ENCODE measurements around the gene ARID1A.

The ARID1A gene

DNA sequence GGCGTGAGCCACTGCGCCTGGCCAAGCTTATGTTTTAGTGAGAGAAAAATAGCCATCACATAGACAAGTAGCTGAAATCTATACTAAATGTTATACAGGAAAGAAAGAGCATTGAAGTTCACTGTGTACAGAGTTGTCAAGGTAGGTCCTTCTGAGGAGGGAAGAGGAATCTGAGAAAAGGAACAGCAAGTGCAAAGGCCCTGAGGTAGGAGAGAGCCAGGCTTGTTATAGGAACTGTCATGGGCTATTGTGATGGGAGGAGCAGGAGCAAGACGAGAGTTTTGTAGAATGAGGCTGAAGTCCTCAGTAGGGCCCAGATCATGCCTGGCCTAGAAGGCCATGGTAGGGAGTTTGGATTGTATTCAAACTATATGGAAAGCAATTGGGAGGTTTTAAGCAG lies 135.2 kb downstream of the ARID1A start:
- DNase-seq = no peak

All from OCI-M1 (cell line).